Cardiac muscle cell (in vitro differentiated cells and primary cell): ENCODE measurements around the gene CEP290. TPM values are rescaled to one million over a fixed set of nuclear protein-coding genes. Genes with fewer than 3 reads are reported as not detected.

Experiments used
- DNase-seq, 2 donors: peaks; one replicate each; pipeline versions ENCODE4 v3.0.0 to v3.0.0-alpha.2; 2010 to 2017; ENCODE audit warnings: low read depth in 1 of 2, low spot score in 1 of 2
- H3K27ac ChIP-seq: fragments of 200-600 bp; sonication (generic); 2 replicates; pipeline ENCODE4 v1.5.1; 2016
- H3K27me3 ChIP-seq: fragments of 200-600 bp; sonication (generic); 2 replicates; pipeline ENCODE4 v1.6.0; 2016; ENCODE audit warnings: control low read depth
- H3K36me3 ChIP-seq: fragments of 200-600 bp; sonication (generic); 2 replicates; pipeline ENCODE4 v1.5.1; 2016; ENCODE audit warnings: control low read depth
- H3K4me1 ChIP-seq: fragments of 200-600 bp; sonication (generic); 2 replicates; pipeline ENCODE4 v1.8.1; 2017; ENCODE audit warnings: low read depth, mild to moderate bottlenecking, mixed run types
- H3K4me3 ChIP-seq: fragments of 200-600 bp; sonication (generic); 2 replicates; pipeline ENCODE4 v1.5.1; 2016; ENCODE audit warnings: mild to moderate bottlenecking
- H3K9me3 ChIP-seq: fragments of 200-600 bp; sonication (generic); 2 replicates; pipeline ENCODE4 v1.5.1; 2017; ENCODE audit warnings: low read depth, mild to moderate bottlenecking, control low read depth
- polyA plus RNA-seq: library from polyadenylated mRNA; unstranded; fragments of >200 nt; fragmentation: Nextera tagmentation; extraction: Ambion mirVana; gene quantifications from 2 replicates; pipeline ENCODE4 v1.2.1, GENCODE V29; 2016
- total RNA-seq: library from RNA; depleted of rRNA; stranded (reverse); fragments of >200 nt; gene quantifications from 2 replicates; pipeline ENCODE4 v1.2.3, GENCODE V29; 2016
- TF ChIP-seq, protein P1 (sequence below): IDR thresholded peaks from 2 replicates; pipeline ENCODE4 v1.5.1; 2012; ENCODE audit warnings: low read depth, mild to moderate bottlenecking, low read length

CEP290 gene
- total and polyA plus RNA-seq, 2 experiments from 2014 or later, result 16.7 to 32.4 TPM

DNA sequence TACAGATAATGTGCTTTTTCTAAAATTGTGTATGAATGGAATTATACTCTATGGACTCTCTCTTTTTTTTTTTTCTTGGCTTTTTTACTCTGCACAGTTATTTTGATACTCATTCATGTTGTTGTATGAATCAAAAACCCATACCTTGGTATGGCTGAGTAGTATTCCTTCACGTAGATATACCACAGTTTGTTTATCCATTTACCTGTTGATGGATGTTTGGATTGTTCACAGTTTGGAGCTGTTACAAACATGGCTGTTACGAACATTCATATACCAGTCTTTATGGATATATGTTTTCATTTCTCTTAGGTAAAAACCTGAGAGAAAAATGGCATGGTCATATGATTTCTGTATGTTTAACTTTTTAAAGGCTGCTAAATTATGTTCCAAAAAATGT lies 43.4 kb upstream of the CEP290 start:
- TF ChIP-seq, protein P1, sequence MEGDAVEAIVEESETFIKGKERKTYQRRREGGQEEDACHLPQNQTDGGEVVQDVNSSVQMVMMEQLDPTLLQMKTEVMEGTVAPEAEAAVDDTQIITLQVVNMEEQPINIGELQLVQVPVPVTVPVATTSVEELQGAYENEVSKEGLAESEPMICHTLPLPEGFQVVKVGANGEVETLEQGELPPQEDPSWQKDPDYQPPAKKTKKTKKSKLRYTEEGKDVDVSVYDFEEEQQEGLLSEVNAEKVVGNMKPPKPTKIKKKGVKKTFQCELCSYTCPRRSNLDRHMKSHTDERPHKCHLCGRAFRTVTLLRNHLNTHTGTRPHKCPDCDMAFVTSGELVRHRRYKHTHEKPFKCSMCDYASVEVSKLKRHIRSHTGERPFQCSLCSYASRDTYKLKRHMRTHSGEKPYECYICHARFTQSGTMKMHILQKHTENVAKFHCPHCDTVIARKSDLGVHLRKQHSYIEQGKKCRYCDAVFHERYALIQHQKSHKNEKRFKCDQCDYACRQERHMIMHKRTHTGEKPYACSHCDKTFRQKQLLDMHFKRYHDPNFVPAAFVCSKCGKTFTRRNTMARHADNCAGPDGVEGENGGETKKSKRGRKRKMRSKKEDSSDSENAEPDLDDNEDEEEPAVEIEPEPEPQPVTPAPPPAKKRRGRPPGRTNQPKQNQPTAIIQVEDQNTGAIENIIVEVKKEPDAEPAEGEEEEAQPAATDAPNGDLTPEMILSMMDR, result no peak
- H3K27me3 ChIP-seq, result no peaks in the 10 kb centered on the region
- no peak overlapping the region for H3K4me3 ChIP-seq
- H3K36me3 ChIP-seq, result no peaks in the 10 kb centered on the region
- H3K27ac ChIP-seq, result no peak overlapping the region
- no peak for DNase-seq
- no peaks in the 10 kb centered on the region for H3K4me1 ChIP-seq
- H3K9me3 ChIP-seq, result no peaks in the 10 kb centered on the region

GRCh38 chr12:88184196-88184595 lies 42.3 kb upstream of the CEP290 start:
- Histone ChIP-seq H3K4me1 (no peaks in the 10 kb centered on the region), H3K27me3 (no peaks in the 10 kb centered on the region), H3K36me3 (peaks cover 5% of the 10 kb centered on the region), H3K4me3 (no peak overlapping the region), H3K27ac (no peak overlapping the region), H3K9me3 (no peaks in the 10 kb centered on the region)
- DNase-seq, result no peak
- TF ChIP-seq, protein P1, result no peak

DNA sequence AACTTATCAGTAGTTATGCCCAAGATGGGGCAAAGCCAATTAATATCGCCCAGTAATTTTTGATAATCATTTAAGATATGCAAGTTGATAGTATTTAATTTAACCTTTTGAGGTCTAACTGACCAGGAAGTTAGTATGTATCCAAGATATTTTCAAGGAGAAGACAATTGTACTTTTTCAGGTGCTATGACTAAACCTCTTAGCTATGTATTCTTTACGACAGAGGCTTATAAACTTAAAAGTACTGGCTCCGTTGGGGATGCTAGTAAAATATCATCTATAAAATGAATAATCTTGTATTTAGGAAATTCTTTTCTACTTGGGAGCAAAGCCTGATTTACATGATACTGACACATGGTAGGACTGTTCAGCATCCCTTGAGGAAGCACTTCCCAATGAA lies 40.5 kb upstream of the CEP290 start:
- Histone ChIP-seq H3K9me3 (no peaks in the 10 kb centered on the region), H3K4me3 (no peak overlapping the region), H3K4me1 (no peaks in the 10 kb centered on the region), H3K27ac (no peak overlapping the region), H3K27me3 (no peaks in the 10 kb centered on the region), H3K36me3 (peaks cover 11% of the 10 kb centered on the region)
- DNase-seq, result no peak
- TF ChIP-seq, protein P1, result no peak

DNA sequence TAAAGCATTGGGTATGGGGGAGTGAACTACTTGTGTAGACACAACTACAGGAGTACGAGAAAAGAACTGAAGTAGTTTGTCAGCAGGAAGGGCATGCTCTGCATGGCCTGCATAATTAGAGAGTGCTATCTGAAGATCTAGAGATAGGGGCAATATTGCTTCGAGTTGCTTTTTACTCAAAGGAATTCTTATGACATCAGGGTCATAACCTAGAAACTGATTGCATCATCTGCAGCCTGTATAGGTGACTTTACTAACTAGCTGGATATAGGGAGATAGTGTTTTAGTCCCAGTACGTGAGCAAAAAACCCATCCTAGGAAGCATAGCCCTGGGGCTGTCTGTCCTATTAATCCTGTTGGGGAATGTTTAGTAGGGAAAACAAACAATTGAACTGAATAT lies 40.0 kb upstream of the CEP290 start:
- H3K4me3 ChIP-seq, result no peak overlapping the region
- no peak for DNase-seq
- peaks cover 11% of the 10 kb centered on the region for H3K36me3 ChIP-seq
- H3K4me1 ChIP-seq, result no peaks in the 10 kb centered on the region
- TF ChIP-seq, protein P1, result no peak
- no peaks in the 10 kb centered on the region for H3K27me3 ChIP-seq
- no peak overlapping the region for H3K27ac ChIP-seq
- no peaks in the 10 kb centered on the region for H3K9me3 ChIP-seq

DNA sequence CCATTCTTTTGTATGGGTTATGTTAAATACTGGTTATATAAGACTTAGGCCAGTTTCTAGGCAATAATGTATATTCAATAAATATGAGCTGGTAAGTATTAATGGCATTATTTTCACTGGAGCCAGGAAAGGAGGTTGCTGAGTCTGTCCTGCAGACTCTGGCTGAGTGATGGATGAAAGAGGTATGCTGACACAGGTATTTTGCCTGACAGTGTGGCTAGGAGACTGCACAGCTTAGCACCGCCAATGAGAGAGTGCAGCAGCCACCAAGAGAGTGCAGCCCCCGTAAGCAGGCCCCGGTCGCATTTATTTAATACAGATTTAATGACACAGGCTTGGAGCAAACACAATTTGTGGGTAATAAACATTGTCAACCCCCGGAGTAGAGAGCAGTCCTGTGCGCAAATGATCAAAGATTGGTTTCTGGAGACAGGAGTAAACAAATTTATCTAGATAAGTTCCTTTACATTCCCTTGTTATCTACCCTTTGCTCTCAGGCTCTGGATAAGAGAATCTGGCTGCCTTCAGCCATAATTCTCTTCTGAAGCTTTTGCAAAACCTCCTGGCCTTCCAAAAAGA lies 37.6 kb upstream of the CEP290 start:
- H3K27me3 ChIP-seq, result no peaks in the 10 kb centered on the region
- H3K9me3 ChIP-seq, result no peaks in the 10 kb centered on the region
- no peak overlapping the region for H3K4me3 ChIP-seq
- H3K36me3 ChIP-seq, result peaks cover 18% of the 10 kb centered on the region
- TF ChIP-seq, protein P1, result no peak
- H3K4me1 ChIP-seq, result no peaks in the 10 kb centered on the region
- H3K27ac ChIP-seq, result no peak overlapping the region
- no peak for DNase-seq
